H9 (cell line): ENCODE results near the gene PRR36. TPM values are rescaled to one million over a fixed set of nuclear protein-coding genes. Genes with fewer than 3 reads are reported as not detected.
A peak's percentile ranks its signal among the peaks of the same experiment; 100 is the strongest.
"Not testable (repeated sequence)": the region's sequence is repeated elsewhere in the genome, so short reads cannot be mapped to it uniquely, and the experiment has no call there.

Experiments
- DNase-seq: peaks from one replicate; pipeline ENCODE4 v3.0.0-alpha.2; 2017
- H2AFZ ChIP-seq: one replicate; pipeline ENCODE4 v1.6.1; 2013; ENCODE audit warnings: mild to moderate bottlenecking, low read length, control low read depth, moderate library complexity
- H2AK5ac ChIP-seq: 2 replicates; pipeline ENCODE4 v1.6.1; 2013; ENCODE audit warnings: low read length, control low read depth, mixed read lengths; ENCODE audit not compliant: insufficient read length
- H2BK120ac ChIP-seq: one replicate; pipeline ENCODE4 v1.6.1; 2013; ENCODE audit warnings: low read depth, mild to moderate bottlenecking, low read length, control low read depth, inconsistent platforms; ENCODE audit not compliant: poor library complexity, severe bottlenecking
- H2BK12ac ChIP-seq: 2 replicates; pipeline ENCODE4 v1.6.1; 2013; ENCODE audit warnings: low read length, control low read depth, mixed read lengths, low read depth; ENCODE audit not compliant: insufficient read length
- H2BK15ac ChIP-seq: 2 replicates; pipeline ENCODE4 v1.6.1; 2013; ENCODE audit warnings: low read depth, low read length, control low read depth
- H2BK20ac ChIP-seq: one replicate; pipeline ENCODE4 v1.6.1; 2013; ENCODE audit warnings: low read depth, mild to moderate bottlenecking, low read length, control low read depth, inconsistent platforms; ENCODE audit not compliant: poor library complexity, severe bottlenecking
- H2BK5ac ChIP-seq: 2 replicates; pipeline ENCODE4 v1.6.1; 2013; ENCODE audit warnings: low read length, control low read depth, mixed read lengths; ENCODE audit not compliant: insufficient read length
- H3K14ac ChIP-seq: 2 replicates; pipeline ENCODE4 v1.6.1; 2013; ENCODE audit warnings: low read length, control low read depth; ENCODE audit not compliant: insufficient read depth
- H3K18ac ChIP-seq: 2 replicates; pipeline ENCODE4 v1.6.1; 2013; ENCODE audit warnings: low read depth, mild to moderate bottlenecking, mixed read lengths, low read length, control low read depth; ENCODE audit not compliant: insufficient read length
- H3K23ac ChIP-seq: 2 replicates; pipeline ENCODE4 v1.6.1; 2013; ENCODE audit warnings: low read length, control low read depth, mixed read lengths, low read depth; ENCODE audit not compliant: insufficient read length
- H3K23me2 ChIP-seq: 2 replicates; pipeline ENCODE4 v1.6.1; 2013; ENCODE audit warnings: low read depth, mild to moderate bottlenecking, mixed read lengths, low read length, control low read depth; ENCODE audit not compliant: insufficient read length, poor library complexity, severe bottlenecking
- H3K27ac ChIP-seq: 2 replicates; pipeline ENCODE4 v1.5.1; 2013; ENCODE audit warnings: low read length, control low read depth, mixed read lengths, low read depth; ENCODE audit not compliant: insufficient read length
- H3K27me3 ChIP-seq: 2 replicates; pipeline ENCODE4 v1.6.1; 2013; ENCODE audit warnings: low read length, control low read depth, inconsistent platforms; ENCODE audit not compliant: insufficient read depth
- H3K4ac ChIP-seq: 2 replicates; pipeline ENCODE4 v1.6.1; 2013; ENCODE audit warnings: low read depth, mild to moderate bottlenecking, control low read depth, inconsistent platforms, low read length, moderate library complexity
- H3K4me1 ChIP-seq: 2 replicates; pipeline ENCODE4 v1.6.1; 2013; ENCODE audit warnings: low read length, control low read depth, inconsistent platforms; ENCODE audit not compliant: insufficient read depth
- H3K4me2 ChIP-seq: 2 replicates; pipeline ENCODE4 v1.6.1; 2013; ENCODE audit warnings: low read length, control low read depth, mixed read lengths; ENCODE audit not compliant: insufficient read length, insufficient read depth
- H3K56ac ChIP-seq: 2 replicates; pipeline ENCODE4 v1.6.1; 2013; ENCODE audit warnings: low read depth, mild to moderate bottlenecking, mixed read lengths, low read length, control low read depth; ENCODE audit not compliant: insufficient read length
- H3K79me1 ChIP-seq: 2 replicates; pipeline ENCODE4 v1.6.1; 2013; ENCODE audit warnings: low read depth, mild to moderate bottlenecking, moderate library complexity, low read length, control low read depth, inconsistent platforms; ENCODE audit not compliant: insufficient read depth, poor library complexity, severe bottlenecking
- H3K79me2 ChIP-seq: 2 replicates; pipeline ENCODE4 v1.6.1; 2013; ENCODE audit warnings: low read length, control low read depth, inconsistent platforms; ENCODE audit not compliant: insufficient read depth
- H3K9ac ChIP-seq: 2 replicates; pipeline ENCODE4 v1.6.1; 2013; ENCODE audit warnings: low read length, control low read depth, mixed read lengths; ENCODE audit not compliant: insufficient read length; ENCODE audit errors: extremely low read depth
- H3K9me3 ChIP-seq: one replicate; pipeline ENCODE4 v1.6.1; 2013; ENCODE audit warnings: low read depth, low read length, inconsistent platforms; ENCODE audit not compliant: control insufficient read depth
- H3T11ph ChIP-seq: one replicate; pipeline ENCODE4 v1.6.1; 2013; ENCODE audit warnings: mild to moderate bottlenecking, low read length, control low read depth, inconsistent platforms
- H4K20me1 ChIP-seq: one replicate; pipeline ENCODE4 v1.6.1; 2013; ENCODE audit not compliant: control insufficient read depth, insufficient read length, insufficient read depth
- H4K5ac ChIP-seq: 2 replicates; pipeline ENCODE4 v1.6.1; 2013; ENCODE audit warnings: low read depth, mild to moderate bottlenecking, mixed read lengths, low read length, control low read depth; ENCODE audit not compliant: insufficient read length
- H4K8ac ChIP-seq: replicated peaks from 2 replicates; pipeline ENCODE4 v1.6.1; 2013; ENCODE audit warnings: low read length, control low read depth, mixed read lengths, low read depth; ENCODE audit not compliant: insufficient read length
- H4K91ac ChIP-seq: 2 replicates; pipeline ENCODE4 v1.6.1; 2013; ENCODE audit warnings: low read depth, mild to moderate bottlenecking, moderate library complexity, mixed read lengths, low read length, control low read depth; ENCODE audit not compliant: insufficient read length
- H3K27ac Mint-ChIP-seq, 3 experiments: 2 replicates in 2 of 3; 3 replicates in 1 of 3; pipeline ENCODE4 v1.8.0; 2020 to 2021; ENCODE audit warnings: mixed read lengths in 3 of 3, mild to moderate bottlenecking in 1 of 3, moderate library complexity in 1 of 3
- H3K27me3 Mint-ChIP-seq: 2 replicates; pipeline ENCODE4 v1.8.0; 2021; ENCODE audit warnings: low read depth, mild to moderate bottlenecking, moderate library complexity, mixed read lengths
- H3K36me3 Mint-ChIP-seq, 3 experiments: 2 replicates in 2 of 3; 3 replicates in 1 of 3; pipeline ENCODE4 v1.8.0; 2020 to 2021; ENCODE audit warnings: low read depth in 3 of 3, mixed read lengths in 3 of 3; ENCODE audit not compliant: insufficient read depth in 1 of 3
- H3K4me1 Mint-ChIP-seq, 2 experiments: 2 replicates each; pipeline ENCODE4 v1.8.0; 2020; ENCODE audit warnings: mixed read lengths in 2 of 2
- H3K4me3 Mint-ChIP-seq, 2 experiments: 2 replicates in 1 of 2; 3 replicates in 1 of 2; pipeline ENCODE4 v1.8.0; 2020 to 2021; ENCODE audit warnings: mild to moderate bottlenecking in 2 of 2, mixed read lengths in 2 of 2, moderate library complexity in 1 of 2
- H3K9me3 Mint-ChIP-seq, 2 experiments: 2 replicates in 1 of 2; 3 replicates in 1 of 2; pipeline ENCODE4 v1.8.0; 2020; ENCODE audit warnings: mild to moderate bottlenecking in 2 of 2, mixed read lengths in 2 of 2, moderate library complexity in 1 of 2
- WGBS: extraction: QIAGEN DNeasy Blood & Tissue Kit; methylation state at CpG from one replicate; pipeline ENCODE4 v1.1.7; 2013; ENCODE audit warnings: missing lambda C conversion rate, low lambda C conversion rate, mixed read lengths; ENCODE audit not compliant: insufficient read length; ENCODE audit errors: extremely low coverage; 5-methylcytosine and 5-hydroxymethylcytosine counted together
- total RNA-seq: library from RNA; stranded (reverse); gene quantifications from 2 replicates; pipeline ENCODE4 v1.2.1, GENCODE V29; 2021
- TF ChIP-seq, protein P1 (sequence below): fragments of 200-600 bp; sonication (generic); conservative IDR thresholded peaks from 3 replicates; pipeline ENCODE4 v1.8.0; 2021; ENCODE audit warnings: antibody characterized with exemption, mild to moderate bottlenecking

The PRR36 gene
- total RNA-seq, 1 experiment from 2014 or later: 20.4 TPM

GRCh38 chr19:7894612-7895309 is 20.6 kb upstream of the PRR36 start:
- Histone ChIP-seq H2BK5ac (no peak overlapping the region), H3K4me2 (no peak overlapping the region), H3K27ac (no peak overlapping the region), H2AK5ac (no peak overlapping the region), H2BK15ac (no peak overlapping the region), H3K18ac (no peak overlapping the region), H2BK12ac (no peak overlapping the region), H3K14ac (no peak overlapping the region), H2BK20ac (no peak overlapping the region), H3K56ac (no peak overlapping the region), H3K9ac (no peak overlapping the region), H3K23me2 (no peaks in the 10 kb centered on the region), H3K79me1 (no peaks in the 10 kb centered on the region), H4K8ac (no peak overlapping the region), H3K4me1 (no peaks in the 10 kb centered on the region), H2BK120ac (no peak overlapping the region), H2AFZ (no peak overlapping the region), H3T11ph (no peak overlapping the region), H3K9me3 (no peaks in the 10 kb centered on the region), H3K27me3 (no peaks in the 10 kb centered on the region), H4K5ac (no peak overlapping the region), H3K79me2 (no peaks in the 10 kb centered on the region; the same call in 1 of the 2 replicates), H4K20me1 (no peaks in the 10 kb centered on the region), H3K4ac (no peak overlapping the region), H4K91ac (no peak overlapping the region), H3K23ac (no peak overlapping the region)
- Mint-ChIP-seq H3K27ac (no peak overlapping the region), H3K4me1 (peaks cover 0 to 6% of the 10 kb centered on the region in 2 experiments; a peak in 2 of 4 replicates), H3K27me3 (peaks cover 3% of the 10 kb centered on the region), H3K9me3 (no peaks in the 10 kb centered on the region), H3K4me3 (no peak overlapping the region), H3K36me3 (peaks cover 7 to 13% (median 11%) of the 10 kb centered on the region in 3 experiments; a peak in 6 of 7 replicates)
- no peak for DNase-seq
- TF ChIP-seq, protein P1, sequence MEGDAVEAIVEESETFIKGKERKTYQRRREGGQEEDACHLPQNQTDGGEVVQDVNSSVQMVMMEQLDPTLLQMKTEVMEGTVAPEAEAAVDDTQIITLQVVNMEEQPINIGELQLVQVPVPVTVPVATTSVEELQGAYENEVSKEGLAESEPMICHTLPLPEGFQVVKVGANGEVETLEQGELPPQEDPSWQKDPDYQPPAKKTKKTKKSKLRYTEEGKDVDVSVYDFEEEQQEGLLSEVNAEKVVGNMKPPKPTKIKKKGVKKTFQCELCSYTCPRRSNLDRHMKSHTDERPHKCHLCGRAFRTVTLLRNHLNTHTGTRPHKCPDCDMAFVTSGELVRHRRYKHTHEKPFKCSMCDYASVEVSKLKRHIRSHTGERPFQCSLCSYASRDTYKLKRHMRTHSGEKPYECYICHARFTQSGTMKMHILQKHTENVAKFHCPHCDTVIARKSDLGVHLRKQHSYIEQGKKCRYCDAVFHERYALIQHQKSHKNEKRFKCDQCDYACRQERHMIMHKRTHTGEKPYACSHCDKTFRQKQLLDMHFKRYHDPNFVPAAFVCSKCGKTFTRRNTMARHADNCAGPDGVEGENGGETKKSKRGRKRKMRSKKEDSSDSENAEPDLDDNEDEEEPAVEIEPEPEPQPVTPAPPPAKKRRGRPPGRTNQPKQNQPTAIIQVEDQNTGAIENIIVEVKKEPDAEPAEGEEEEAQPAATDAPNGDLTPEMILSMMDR: peak; percentile 24; the same call in 1 of the 3 replicates
- WGBS: no CpG with 5 or more reads among the region's 18 CpGs

DNA sequence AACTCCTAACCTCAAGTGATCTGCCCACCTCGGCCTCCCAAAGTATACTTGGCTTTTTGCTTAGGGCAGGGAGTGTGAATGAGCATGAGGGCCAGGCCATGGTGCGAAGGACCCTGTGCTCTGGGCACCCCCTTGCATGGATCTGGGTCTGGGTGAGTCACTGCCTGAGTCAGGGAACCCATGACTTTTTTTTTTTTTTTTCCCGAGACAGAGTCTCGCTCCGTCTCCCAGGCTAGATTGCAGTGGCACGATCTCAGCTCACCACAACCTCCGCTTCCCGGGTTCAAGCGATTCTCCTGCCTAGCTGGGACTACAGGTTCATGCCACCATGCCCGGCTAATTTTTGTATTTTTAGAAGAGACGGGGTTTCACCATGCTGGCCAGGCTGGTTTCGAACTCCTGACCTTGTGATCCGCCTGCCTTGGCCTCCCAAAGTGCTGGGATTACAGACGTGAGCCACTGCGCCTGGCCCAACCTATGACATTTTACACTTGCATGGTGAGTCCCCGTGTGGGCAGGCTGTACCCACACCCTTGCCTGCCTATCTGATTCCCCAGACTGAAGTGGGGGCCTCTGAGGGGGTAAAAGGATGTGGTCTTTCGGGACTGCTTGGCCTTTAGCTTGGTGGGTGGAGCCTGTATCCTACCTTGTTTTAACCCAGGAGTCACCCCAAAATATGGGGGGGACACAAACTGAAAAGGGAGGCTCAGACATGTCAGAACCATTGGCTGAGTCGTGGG is 19.3 kb upstream of the PRR36 start:
- H3K79me1 ChIP-seq, H2BK15ac ChIP-seq, H2BK12ac ChIP-seq, H4K91ac ChIP-seq, H2BK20ac ChIP-seq, H2BK5ac ChIP-seq, H3K36me3 Mint-ChIP-seq, H3T11ph ChIP-seq, H3K27ac ChIP-seq, H3K4me2 ChIP-seq, H3K27ac Mint-ChIP-seq, H3K4me3 Mint-ChIP-seq, H3K9me3 Mint-ChIP-seq, H4K8ac ChIP-seq, H3K27me3 ChIP-seq, H3K4ac ChIP-seq, H4K20me1 ChIP-seq, DNase-seq, H3K23ac ChIP-seq, H4K5ac ChIP-seq, H3K9ac ChIP-seq, H2AK5ac ChIP-seq, H3K79me2 ChIP-seq, H3K9me3 ChIP-seq, H2AFZ ChIP-seq, H3K56ac ChIP-seq, H3K18ac ChIP-seq, H3K23me2 ChIP-seq, H3K4me1 ChIP-seq, H3K14ac ChIP-seq, H2BK120ac ChIP-seq: not testable (repeated sequence)
- WGBS: no CpG with 5 or more reads among the region's 18 CpGs
- Mint-ChIP-seq H3K27me3 (peaks cover 12% of the 10 kb centered on the region), H3K4me1 (peaks cover 4 to 11% of the 10 kb centered on the region in 2 experiments; a peak in 3 of 4 replicates)
